Measurements from ENCODE around the gene KLF11.
A peak's percentile ranks its signal among the peaks of the same experiment; 100 is the strongest.

KLF11 gene

DNA sequence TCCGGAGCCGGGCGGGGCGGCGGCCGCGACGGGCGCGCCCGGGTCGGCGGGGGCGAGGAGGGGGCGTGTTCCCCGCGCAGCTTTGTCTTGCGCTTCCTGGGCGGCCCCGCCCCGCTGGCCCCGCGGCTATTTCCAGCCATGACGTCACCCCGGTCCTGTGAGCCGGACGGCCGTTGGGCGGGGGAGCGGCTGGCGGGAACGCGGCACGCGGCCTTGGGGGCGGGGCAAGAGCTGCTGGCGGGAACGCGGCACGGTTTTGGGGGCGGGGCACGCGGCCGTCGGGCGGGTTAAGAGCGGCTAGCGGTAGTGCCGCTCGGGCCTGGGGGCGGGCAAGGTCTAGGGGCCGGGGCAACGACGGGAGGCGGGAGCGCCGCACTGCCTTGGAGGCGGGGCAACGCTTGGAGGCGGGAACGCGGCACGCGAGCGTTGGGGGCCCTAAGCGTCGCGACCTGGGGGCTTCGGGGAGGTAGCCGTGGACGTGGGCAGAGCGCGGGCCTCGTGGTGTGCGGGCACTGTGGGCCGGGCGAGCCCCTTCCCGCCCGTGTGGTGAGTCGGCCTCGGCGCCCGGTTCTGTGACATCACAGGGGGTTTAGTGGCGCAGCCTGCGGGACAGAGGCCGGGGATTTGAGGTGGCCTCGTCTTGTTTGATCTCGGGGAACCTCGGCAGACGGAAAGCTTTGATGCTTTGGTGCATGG, 704 bp downstream of the KLF11 start:
- peak; percentile 73 for DNase-seq

- DNase-seq = no peak
Observed at GRCh38 chr2:10045561-10046355, 2.4 kb downstream of the KLF11 start.

DNA sequence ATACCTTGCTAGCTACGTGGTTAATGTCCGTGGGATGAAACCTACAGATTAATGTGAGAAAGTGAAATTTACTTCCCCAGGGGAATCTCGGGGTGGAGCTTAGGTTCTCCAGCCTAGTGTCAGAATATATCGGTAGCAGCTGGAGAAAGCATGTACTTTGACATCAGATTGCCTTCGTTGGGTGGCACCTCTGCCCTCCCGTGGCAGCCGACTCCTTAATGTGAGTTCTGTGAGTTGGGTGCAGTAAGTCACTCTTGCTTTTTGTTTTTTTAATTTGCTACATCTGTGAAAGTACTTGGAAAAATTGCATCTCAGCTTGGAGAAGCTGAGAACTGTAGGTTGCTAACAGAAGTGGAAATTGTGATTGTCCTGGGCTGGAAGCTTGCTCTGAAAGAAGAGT, 3.6 kb downstream of the KLF11 start:
- no peak for DNase-seq

- DNase-seq = no peak
Observed at GRCh38 chr2:10047616-10048500, 4.5 kb downstream of the KLF11 start.

GRCh38 chr2:10048501-10049171, 5.3 kb downstream of the KLF11 start:
- no peak for DNase-seq

DNA sequence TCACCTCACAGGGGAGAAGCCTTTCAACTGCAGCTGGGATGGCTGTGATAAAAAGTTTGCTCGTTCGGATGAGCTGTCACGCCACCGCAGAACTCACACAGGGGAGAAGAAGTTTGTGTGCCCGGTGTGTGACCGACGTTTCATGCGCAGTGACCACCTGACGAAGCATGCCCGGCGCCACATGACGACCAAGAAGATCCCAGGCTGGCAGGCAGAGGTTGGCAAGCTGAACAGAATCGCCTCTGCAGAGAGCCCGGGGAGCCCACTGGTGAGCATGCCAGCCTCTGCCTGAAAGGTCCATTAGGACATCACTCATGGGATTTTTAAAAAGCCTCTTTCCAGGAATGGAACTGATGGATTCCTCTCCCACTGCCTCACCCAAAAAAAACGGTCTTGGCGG, 8.9 kb downstream of the KLF11 start:
- no peak for DNase-seq

GRCh38 chr2:10053351-10053750, 10.0 kb downstream of the KLF11 start:
- no peak for DNase-seq

DNA sequence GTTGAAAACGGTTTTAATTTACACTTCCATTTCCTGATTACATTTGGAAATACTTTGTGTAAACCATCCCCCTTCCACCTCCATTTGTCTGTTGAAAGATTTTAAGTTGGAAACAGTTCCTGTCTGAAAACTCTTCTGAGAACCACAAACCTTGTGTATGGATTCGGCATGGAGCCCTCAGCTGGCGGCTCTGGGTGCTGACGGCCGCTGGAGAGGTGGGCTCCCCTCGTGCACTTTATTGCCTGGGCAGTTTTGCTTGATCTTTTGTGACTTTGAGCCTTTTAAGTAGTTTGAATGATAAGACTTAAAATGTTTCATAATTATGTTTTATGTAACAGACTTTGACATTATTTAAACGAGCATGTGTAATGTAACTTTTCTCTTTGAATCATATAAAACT, 11.1 kb downstream of the KLF11 start:
- no peak for DNase-seq

DNA sequence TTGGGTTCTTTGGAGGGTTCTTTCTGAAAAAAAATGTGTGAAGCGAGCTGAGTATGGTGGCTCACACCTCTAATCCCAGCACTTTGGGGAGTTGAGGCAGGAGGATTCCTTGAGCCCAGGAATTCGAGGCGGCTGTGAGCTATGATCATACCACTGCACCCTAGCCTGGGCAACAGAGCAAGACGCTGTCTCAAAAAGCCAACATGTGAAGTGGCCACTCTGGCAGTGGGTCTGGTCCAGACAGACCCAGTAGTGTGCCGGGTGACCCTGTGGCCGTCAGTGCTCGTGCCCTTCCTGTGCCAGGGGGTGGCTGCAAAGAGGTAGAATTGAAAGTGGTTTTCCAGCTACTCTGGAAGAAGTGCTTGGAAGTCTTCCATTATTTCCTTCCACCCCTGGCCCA, 11.6 kb downstream of the KLF11 start:
- no peak for DNase-seq

DNA sequence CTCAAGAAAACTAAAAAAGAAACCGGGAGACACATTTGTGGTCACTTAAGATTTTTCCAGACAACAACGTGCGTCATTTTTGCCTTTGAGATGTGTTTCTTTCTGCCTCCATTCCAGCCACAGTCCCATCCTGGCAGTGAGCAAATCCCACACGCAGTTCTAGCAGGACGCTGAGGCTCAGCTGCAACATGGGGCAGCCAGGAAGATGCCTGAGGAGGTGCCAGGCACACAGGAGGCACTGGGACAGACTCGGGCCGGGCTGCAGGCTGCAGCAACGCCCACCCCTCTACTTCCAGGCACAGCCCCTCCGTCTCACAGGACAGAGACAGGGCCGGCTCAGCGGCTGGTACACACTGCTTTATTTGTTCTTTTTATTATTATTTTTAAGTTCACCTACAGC, 13.1 kb downstream of the KLF11 start:
- DNase-seq = no peak

- no peak for DNase-seq
Observed at GRCh38 chr2:10057231-10058107, 14.1 kb downstream of the KLF11 start.

DNA sequence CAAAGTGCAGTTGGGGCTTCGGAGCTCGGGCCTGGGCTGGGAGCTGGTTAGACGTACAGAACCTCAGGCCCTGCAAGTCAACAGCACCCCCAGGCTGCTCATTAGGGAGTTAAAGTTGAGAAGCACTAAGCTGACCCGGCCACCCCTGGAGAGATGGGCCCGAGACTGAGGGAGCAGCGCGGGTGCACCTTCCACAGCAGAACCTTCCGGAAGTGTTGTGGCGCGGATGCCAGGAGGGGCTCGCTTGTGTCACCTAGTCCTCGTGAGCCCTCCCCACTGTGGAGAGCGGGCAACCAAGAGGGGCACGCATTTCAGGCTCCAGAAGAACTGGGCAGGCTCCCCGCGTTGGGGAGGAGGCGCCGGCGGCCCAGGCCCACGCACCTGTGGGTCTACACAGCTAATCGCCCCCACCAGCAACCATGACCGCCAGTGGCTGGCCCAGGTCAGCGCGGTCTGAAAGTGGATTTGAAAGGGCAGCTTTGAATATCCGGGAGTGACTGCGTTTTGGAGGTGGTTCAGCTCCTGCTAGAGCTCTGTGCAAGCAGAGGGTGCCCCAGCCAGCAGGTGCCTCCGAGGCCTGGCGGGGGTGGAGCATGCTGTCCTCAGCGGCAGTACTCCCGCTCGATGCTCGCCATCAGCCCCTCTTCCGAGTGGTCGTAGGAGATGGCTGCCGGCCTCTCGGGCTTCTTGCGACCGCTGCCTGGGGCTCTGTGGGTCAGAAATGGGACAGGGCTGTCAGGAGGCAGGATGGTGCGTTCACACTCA, 15.1 kb downstream of the KLF11 start:
- no peak for DNase-seq

DNA sequence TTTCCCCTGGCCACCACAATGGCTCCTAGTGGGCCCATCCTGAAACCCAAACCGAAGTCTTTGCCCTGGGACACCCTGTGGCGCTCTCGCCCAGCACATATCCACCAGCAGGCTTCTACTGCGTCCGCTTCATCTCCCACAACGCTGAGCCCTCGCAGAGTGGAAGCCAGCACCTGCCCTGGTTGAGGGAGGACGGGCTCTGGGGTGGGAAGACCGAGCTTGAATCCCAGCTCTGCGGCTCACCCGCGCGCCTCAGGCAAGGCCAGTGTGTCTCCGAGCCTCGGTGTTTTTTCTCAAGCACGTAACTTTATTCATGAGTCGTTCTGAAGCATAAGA, 15.6 kb downstream of the KLF11 start:
- DNase-seq = no peak

GRCh38 chr2:10059552-10060335, 16.4 kb downstream of the KLF11 start:
- DNase-seq = no peak

GRCh38 chr2:10061221-10061925, 18.0 kb downstream of the KLF11 start:
- no peak for DNase-seq

GRCh38 chr2:10062931-10063365, 19.6 kb downstream of the KLF11 start:
- no peak for DNase-seq

DNA sequence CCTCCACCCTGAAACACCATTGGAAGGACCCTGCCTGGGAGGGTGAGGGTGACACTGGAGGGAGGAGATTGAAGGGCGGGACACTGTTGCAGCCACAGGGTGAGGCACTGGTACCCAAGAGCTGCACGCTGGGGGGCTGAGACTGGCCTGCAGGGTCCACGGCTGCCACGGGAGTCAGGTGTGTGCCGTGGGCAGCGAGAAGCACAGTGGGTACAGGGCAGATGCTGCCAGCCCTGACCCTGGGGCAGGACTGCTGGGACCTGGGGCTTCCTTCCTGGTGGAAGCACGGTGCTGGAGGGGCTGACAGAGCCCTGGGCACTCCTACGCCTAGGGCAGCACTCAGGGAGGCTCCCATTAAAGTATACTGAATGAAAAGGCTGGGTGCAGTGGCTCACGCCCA, 20.2 kb downstream of the KLF11 start:
- DNase-seq = no peak

DNA sequence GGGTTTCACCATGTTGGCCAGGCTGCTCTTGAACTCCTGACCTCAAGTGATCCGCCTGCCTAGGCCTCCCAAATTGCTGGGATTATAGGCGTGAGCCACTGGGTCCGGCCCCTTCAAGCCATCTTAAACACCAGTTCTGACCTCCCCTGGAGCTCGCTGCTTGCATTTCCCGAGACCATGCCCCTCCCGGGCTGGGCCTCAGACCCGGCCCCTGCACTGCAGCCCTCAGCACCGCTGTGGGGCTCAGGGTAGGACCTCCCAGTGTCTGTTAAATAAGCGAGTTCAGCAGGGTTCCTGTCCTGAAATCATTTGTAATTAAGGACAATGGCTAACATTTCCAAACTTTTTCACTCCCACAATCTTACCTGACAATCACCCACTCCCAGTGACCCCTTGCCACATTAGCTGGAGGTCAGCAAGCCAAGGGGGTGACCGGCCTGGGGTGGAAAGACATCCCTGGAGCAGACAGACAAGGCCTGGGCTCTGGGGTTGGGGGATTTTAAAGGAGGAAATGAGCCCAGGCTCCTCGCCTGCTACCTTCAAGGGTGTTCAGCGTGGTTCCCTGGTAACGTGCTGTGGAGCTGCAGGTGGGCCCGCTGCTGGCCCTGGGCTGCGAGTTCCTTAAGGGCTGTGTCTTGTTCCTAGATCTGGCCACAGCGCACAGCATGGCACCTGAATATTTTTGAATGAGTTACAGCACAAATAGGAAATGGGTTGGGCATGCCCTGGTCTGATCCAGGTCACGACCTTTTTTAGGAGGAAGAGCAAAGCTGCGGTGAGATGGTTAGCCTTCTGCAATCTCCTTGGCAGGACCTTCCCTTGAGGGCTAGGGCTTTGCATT, 21.8 kb downstream of the KLF11 start:
- DNase-seq = no peak

- no peak for DNase-seq
Observed at GRCh38 chr2:10065773-10066055, 22.4 kb downstream of the KLF11 start.

Measured in GOT3 (cell line).